Activated naive CD8-positive, alpha-beta T cell treated with anti-CD3 and anti-CD28 coated beads for 36 hours (primary cell): ENCODE measurements around the gene RPP40. TPM values are rescaled to one million over a fixed set of nuclear protein-coding genes. Genes with fewer than 3 reads are reported as not detected.

Source experiments
- DNase-seq: peaks from one replicate; pipeline ENCODE4 v3.0.0; 2021
- H3K27ac Mint-ChIP-seq: one replicate; pipeline ENCODE4 v1.8.0; 2022; ENCODE audit warnings: mild to moderate bottlenecking, moderate library complexity, mixed read lengths
- H3K27me3 Mint-ChIP-seq: one replicate; pipeline ENCODE4 v1.8.0; 2022; ENCODE audit warnings: mild to moderate bottlenecking, mixed read lengths
- H3K36me3 Mint-ChIP-seq: one replicate; pipeline ENCODE4 v1.8.0; 2021; ENCODE audit warnings: mild to moderate bottlenecking, mixed read lengths
- H3K4me1 Mint-ChIP-seq: one replicate; pipeline ENCODE4 v1.8.0; 2021; ENCODE audit warnings: mixed read lengths
- H3K4me3 Mint-ChIP-seq: one replicate; pipeline ENCODE4 v1.8.0; 2022; ENCODE audit warnings: mild to moderate bottlenecking, moderate library complexity, mixed read lengths
- H3K9me3 Mint-ChIP-seq: one replicate; pipeline ENCODE4 v1.8.0; 2022; ENCODE audit warnings: mixed read lengths
- total RNA-seq, 2 experiments: library from RNA; stranded (reverse); gene quantifications; one replicate each; pipeline ENCODE4 v1.2.3, GENCODE V29; 2021

The RPP40 gene
- total RNA-seq, 2 experiments from 2014 or later, result 18.9 to 20.6 TPM

DNA sequence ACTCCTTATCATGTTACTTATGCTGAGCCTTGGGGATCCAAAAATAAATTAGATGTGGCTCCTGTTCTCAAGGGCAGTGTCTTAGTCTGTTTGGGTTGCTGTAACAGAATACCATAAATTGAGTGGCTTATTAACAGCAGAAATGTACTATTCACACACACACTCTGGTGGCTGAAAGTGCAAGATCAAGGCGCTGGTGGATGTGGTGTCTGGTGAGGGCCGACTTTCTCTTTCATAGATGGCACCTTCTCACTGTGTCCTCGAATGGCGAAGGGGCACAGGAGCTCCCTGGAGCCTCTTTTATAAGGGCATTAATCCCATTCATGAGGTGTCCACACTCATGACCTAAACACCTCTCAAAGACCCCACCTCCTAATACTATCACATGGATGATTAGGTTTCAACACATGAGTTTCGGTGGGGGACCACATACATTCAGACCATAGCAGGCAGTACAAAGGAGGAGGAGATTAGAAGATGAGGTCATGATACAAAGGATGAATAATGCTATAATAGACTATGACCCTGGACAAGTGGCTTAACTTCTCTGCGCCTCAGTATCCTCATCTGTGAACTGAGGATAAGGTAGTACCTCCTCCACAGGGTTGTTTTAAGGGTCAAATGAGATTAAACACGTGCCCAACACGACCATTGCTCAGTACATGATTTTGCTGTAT is 34.1 kb downstream of the RPP40 start:
- Mint-ChIP-seq H3K27me3 (no peaks in the 10 kb centered on the region), H3K27ac (no peak overlapping the region), H3K4me1 (no peaks in the 10 kb centered on the region), H3K4me3 (no peak overlapping the region), H3K36me3 (no peaks in the 10 kb centered on the region), H3K9me3 (no peaks in the 10 kb centered on the region)
- no peak for DNase-seq

DNA sequence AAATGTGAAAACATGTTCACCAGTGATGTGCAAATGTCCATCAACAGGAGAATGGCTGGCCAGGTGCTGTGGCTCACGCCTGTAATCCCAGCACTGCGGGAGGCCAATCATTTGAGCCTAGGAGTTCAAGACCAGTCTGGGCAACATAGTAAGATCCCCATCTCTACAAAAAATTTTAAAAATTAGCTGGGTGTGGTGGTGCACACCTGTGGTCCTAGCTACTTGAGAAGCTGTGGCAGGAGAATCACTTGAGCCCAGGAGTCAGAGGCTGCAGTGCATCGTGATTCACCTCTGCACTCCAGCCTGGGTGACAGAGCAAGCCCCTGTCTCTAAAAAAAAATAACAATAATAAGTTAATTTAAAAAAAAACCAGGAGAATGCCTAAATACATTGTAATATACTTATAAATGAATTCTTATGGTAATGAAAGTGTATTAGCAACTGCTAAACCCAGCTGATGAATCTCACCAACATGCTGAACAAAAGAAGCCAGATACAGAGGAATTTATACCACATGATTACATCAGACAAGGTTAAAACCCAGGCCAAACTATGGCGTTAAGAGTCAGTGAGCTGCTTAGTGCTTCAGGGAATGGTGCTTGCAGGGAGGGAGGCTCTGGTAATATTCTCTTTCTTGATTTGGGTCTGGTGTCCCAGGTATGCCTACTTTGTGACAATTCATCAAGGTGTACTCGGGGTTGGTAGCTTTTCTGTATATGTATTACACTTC is 36.4 kb downstream of the RPP40 start:
- Mint-ChIP-seq H3K27ac (no peak overlapping the region), H3K27me3 (no peaks in the 10 kb centered on the region), H3K9me3 (no peaks in the 10 kb centered on the region), H3K36me3 (no peaks in the 10 kb centered on the region), H3K4me3 (no peak overlapping the region), H3K4me1 (no peaks in the 10 kb centered on the region)
- DNase-seq, result no peak

DNA sequence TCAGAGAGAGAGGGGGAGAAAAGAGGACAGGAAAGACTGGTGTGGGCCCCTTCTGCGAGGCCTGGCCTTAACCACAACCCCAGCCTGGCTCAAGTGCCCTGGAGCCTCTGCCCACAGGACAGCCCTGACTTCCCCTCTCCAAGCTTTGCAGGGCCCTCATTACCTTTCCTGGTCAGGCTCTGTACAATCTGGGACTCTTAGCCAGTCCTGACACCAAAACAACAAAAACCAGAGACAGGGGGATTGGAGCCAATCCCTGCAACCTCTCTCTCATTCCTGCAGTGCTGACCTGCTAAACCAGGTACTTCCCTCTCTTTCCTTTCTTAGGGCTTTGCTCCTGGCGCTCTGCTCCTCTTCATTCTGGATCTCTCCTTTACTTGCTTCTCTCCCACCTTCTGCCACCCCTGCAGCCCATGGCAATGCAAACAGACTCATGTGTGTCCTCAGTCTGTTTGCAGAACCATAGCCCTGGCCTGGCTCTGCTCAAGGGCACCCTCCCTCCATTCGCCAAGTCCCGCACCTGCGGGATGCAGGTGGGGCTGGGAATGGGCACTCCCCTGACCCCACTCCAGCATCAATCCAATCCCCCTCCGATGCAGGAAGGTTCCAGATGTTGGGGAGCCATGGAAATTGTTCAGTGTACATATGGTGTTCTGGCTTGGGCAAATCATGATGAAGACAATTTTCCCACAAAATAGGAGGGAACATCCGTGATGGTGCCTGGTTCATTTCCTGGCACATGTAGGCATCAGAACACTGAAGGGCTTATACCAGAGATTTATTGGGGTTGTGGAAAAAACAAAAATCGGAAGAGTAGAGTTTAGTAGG is 38.1 kb downstream of the RPP40 start:
- H3K27me3 Mint-ChIP-seq, result no peaks in the 10 kb centered on the region
- no peaks in the 10 kb centered on the region for H3K36me3 Mint-ChIP-seq
- no peak overlapping the region for H3K27ac Mint-ChIP-seq
- no peaks in the 10 kb centered on the region for H3K9me3 Mint-ChIP-seq
- no peaks in the 10 kb centered on the region for H3K4me1 Mint-ChIP-seq
- no peak for DNase-seq
- H3K4me3 Mint-ChIP-seq, result no peak overlapping the region

DNA sequence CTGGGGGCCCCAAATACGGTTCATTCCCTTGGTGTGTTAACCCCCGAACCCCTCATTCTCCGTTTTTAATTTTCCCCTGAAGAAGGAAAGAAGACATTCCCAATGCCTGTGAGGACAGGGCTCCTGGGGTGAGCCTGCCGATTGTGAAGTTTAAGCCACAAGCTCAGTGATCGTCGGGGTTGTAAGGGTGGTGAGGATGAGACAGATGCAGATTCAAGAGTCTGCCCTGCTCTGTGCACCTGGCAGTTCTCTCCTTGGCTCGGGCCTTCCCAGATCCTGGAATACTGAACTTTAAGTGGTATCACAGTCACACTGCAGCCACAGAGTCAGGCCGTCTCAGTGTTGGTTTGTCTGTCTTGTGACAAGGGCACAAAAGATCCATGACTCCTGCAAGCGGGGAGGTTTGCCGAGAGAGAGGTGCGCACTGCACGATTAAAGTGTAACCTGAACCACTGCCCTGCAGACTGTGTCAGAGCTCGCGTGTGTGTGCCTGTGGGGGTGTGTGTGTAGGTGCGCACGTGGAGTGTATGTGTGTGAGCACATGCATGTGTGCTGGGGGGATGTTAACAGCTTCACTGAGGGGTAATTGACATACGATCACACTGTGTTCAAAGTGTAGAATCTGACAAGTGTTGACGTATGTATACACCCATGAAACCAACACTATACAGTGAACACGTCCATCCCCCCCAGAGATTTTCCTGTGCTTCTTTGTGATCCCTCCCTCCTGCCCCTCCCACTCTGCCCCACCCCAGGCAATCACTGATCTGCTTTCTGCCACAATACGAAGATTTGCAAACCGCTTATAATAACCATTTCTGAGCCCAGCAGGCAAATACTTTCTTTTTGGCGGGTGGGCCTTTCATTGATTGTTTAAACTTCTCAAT is 38.9 kb downstream of the RPP40 start:
- no peaks in the 10 kb centered on the region for H3K4me1 Mint-ChIP-seq
- peaks cover 4% of the 10 kb centered on the region for H3K9me3 Mint-ChIP-seq
- H3K27ac Mint-ChIP-seq, result no peak overlapping the region
- DNase-seq, result no peak
- H3K27me3 Mint-ChIP-seq, result no peaks in the 10 kb centered on the region
- H3K36me3 Mint-ChIP-seq, result no peaks in the 10 kb centered on the region
- H3K4me3 Mint-ChIP-seq, result no peak overlapping the region

DNA sequence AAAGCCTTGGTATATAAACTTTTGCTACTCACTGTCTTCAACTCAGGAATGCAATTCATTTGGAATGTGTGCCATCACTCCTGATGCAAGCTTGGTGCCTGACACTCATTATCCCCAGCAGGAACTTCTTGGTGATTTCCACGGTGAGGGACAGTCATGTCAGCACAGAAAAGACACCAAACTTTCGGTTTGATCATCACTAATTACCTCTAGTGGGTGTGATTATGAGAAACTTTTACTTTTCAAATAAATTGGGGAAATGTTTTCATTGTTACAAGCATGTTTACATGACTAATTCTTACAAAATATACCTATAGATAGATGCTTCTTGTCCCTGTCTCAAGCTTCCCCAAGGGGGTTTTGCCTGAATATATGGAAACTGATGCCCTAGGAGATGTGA is 40.9 kb downstream of the RPP40 start:
- Mint-ChIP-seq H3K27me3 (no peaks in the 10 kb centered on the region), H3K4me1 (no peaks in the 10 kb centered on the region), H3K9me3 (peaks cover 4% of the 10 kb centered on the region), H3K36me3 (no peaks in the 10 kb centered on the region), H3K4me3 (no peak overlapping the region), H3K27ac (no peak overlapping the region)
- DNase-seq, result no peak

DNA sequence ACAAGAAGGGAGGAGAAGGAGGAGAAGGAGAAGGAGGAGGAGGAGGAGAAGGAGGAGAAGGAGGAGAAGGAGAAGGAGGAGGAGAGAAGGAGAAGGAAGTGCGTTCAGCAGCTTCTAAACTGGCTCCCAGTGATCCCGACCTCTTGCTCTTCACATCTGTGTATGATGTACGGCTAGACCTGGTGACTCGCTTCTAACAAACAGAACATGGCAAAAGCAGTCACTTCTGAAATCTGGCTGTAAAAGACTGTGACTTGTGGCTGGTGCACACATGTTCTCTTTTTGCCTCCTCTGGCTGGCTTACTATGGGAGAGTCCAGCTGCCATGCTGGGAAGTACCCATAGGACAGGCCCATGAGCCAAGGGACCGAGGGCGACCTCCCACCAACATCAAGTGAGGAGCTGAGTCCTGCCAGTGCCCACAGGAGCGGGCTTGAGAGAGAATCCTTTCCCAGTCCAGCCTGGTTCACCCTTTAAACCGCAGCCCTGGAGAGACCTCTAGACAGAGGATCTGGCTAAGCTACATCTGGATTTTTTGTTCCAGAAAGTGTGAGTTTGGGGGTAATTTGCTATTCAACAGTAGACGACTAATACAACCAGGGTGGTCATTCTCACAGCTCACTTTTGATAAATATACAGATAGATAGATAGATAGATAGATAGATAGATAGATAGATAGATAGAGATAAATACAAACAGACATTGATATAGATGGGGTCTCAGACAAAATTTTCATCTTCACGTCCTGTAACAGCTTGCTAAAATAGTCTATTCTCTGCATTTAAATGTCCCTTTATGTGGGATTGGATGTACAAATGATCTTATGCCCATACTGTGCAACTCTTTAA is 42.3 kb downstream of the RPP40 start:
- Mint-ChIP-seq H3K9me3 (peaks cover 4% of the 10 kb centered on the region), H3K36me3 (no peaks in the 10 kb centered on the region), H3K4me1 (no peaks in the 10 kb centered on the region), H3K27me3 (no peaks in the 10 kb centered on the region), H3K4me3 (no peak overlapping the region), H3K27ac (no peak overlapping the region)
- DNase-seq, result no peak

DNA sequence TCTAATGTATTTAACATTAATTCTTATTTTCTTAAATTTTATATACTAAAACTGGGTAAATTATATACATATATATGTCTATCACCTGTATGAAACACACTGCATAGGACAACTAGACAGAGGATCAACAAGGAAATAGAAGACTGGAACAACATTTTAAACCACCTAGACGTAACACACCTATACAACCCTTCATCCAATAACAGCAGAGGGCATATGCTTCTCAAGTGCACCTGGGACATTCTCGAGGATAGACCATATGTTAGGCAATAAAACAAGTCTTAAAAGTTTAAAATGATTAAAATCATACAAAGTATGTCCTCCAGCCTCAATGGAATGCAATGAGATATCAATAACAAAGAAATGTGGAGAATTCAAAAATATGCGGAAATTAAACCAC is 45.2 kb downstream of the RPP40 start:
- Mint-ChIP-seq H3K36me3 (no peaks in the 10 kb centered on the region), H3K4me3 (no peak overlapping the region), H3K4me1 (no peaks in the 10 kb centered on the region), H3K27ac (no peak overlapping the region), H3K9me3 (peaks cover 4% of the 10 kb centered on the region), H3K27me3 (no peaks in the 10 kb centered on the region)
- DNase-seq, result no peak

DNA sequence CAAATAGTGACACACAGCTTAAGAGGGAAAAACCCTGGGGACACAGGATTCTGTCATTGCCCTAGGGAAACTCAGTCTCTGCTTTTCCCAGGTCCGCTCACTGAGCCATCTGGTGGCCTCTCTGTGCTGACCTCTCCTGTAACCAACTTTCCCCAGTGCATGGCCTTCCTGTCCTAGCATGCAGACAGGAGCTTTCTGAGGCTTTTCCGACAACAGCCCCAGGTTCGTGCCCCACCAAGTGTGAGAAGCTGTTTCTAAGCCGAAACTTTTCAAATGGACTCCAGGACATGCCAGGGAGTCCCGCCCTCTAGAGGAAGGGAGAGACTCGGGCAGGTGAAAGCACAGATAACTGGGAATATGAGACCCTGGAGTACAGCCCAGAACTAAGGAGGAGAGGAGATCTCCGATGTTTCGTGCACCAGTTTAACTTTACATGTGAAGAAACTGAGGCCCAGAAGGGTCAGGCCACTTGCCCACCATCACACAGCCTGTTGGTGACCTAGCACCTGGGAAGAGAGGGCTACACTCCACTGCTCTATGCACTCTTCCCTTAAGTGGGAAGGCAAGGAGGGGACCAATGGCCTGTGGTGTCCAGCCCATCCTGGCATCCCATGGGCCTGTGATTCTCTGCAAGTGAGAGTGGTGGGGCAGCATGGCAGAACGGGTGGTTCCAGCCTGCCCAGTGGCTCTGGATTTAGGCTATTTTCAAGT is 46.2 kb downstream of the RPP40 start:
- H3K27ac Mint-ChIP-seq, result no peak overlapping the region
- DNase-seq, result no peak
- no peaks in the 10 kb centered on the region for H3K36me3 Mint-ChIP-seq
- H3K4me1 Mint-ChIP-seq, result no peaks in the 10 kb centered on the region
- H3K27me3 Mint-ChIP-seq, result no peaks in the 10 kb centered on the region
- H3K4me3 Mint-ChIP-seq, result no peak overlapping the region
- peaks cover 4% of the 10 kb centered on the region for H3K9me3 Mint-ChIP-seq

DNA sequence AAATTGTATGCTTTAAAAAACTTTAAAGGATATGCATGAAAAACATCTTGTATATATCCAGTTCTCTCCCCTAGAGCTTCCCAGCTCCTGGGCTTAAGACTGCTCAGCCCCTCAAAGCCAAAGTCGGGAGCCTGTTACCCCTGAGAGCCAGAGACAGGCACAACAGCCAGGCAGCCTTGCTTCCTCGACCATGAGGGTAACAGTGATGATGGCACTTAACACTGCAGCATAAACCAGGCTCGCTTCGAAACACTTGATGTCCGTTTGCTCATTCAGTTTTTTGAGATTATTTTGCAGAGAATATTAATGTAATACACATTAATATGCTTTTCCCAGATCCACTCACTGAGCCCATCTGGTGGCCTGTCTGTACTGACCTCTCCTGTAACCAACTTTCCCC is 47.2 kb downstream of the RPP40 start:
- H3K27ac Mint-ChIP-seq, result no peak overlapping the region
- no peak for DNase-seq

DNA sequence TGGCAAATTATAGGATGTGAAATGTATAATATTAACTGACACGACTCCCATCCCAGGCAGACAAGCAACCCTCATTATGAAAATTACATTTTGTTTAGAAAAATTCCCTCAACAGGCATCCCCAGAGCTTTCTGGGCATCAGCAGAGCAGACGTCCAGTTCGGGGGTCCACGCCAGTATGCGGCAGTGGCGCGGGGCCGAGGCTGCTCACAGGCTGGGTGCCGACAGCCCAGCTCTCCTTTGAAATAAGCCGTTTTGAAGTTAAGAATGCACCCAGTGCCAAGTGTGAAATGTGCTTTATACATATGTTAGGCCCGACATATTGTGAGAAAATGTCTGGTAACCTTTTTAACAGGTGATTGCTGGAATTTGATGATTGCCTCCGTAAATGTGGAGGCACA is 50.4 kb downstream of the RPP40 start:
- no peak for DNase-seq
- Mint-ChIP-seq H3K27ac (no peak overlapping the region), H3K36me3 (peaks cover 8% of the 10 kb centered on the region), H3K4me1 (no peaks in the 10 kb centered on the region), H3K9me3 (no peaks in the 10 kb centered on the region), H3K27me3 (no peaks in the 10 kb centered on the region), H3K4me3 (no peak overlapping the region)

More for the DNA sequence above, 47.2 kb downstream of the RPP40 start:
- Mint-ChIP-seq H3K27me3 (no peaks in the 10 kb centered on the region), H3K4me3 (no peak overlapping the region), H3K4me1 (no peaks in the 10 kb centered on the region), H3K36me3 (peaks cover 4% of the 10 kb centered on the region), H3K9me3 (peaks cover 4% of the 10 kb centered on the region)

DNA sequence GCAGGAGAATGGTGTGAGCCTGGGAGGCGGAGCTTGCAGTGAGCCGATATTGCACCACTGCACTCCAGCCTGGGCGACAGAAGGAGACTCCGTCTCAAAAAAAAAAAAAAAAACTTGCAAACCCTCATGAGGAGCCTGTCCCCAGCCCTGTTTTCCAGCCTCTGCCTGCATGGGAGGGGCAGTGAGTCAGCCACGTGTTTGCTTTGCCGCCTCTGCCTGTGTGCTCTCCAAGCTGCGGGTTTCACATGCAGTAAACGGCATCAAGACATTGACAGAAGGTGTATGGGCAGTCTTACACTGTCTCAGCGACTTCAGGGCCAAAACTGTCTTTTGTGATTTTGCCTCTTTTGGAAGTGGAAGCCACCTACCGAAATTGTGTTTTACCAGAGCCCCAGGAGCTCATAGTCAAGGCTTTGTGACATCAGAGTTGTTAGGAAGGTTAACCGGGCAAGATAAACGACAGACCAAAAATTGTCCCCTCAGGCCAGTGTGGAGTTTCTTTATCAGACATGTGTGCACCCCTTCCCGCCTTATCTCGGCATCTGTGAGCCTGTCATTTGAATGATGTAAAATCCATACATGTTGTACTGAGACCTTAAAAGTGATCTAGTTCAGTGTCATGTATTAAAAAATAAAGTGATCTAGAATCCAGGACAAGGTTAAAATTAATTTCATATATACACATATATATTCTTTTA is 52.9 kb downstream of the RPP40 start:
- DNase-seq, result no peak
- H3K4me1 Mint-ChIP-seq, result no peaks in the 10 kb centered on the region
- H3K4me3 Mint-ChIP-seq, result no peak overlapping the region
- no peaks in the 10 kb centered on the region for H3K27me3 Mint-ChIP-seq
- H3K9me3 Mint-ChIP-seq, result no peaks in the 10 kb centered on the region
- H3K36me3 Mint-ChIP-seq, result peaks cover 8% of the 10 kb centered on the region
- H3K27ac Mint-ChIP-seq, result no peak overlapping the region

DNA sequence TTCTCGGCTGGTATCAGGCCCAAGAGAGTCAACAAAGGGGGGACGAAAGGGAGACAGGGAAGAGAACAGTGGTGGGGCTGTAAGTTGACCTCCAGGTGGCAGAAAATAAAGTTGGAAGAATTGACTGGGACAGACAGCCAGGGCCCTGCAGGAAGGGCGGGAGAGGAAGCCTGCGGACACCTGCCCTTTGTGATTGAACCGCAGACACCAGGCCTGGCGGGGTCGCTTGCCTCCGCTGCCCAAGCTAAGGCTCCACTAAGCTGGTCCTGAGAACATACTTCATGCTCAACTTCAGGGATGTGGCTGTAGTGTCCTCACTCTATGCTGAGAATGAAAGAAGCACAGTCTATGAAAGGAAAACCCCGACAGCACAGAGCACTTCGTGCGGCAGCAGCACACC is 53.8 kb downstream of the RPP40 start:
- H3K9me3 Mint-ChIP-seq, result no peaks in the 10 kb centered on the region
- no peak overlapping the region for H3K27ac Mint-ChIP-seq
- no peaks in the 10 kb centered on the region for H3K4me1 Mint-ChIP-seq
- no peaks in the 10 kb centered on the region for H3K27me3 Mint-ChIP-seq
- H3K36me3 Mint-ChIP-seq, result peaks cover 8% of the 10 kb centered on the region
- no peak overlapping the region for H3K4me3 Mint-ChIP-seq
- no peak for DNase-seq

DNA sequence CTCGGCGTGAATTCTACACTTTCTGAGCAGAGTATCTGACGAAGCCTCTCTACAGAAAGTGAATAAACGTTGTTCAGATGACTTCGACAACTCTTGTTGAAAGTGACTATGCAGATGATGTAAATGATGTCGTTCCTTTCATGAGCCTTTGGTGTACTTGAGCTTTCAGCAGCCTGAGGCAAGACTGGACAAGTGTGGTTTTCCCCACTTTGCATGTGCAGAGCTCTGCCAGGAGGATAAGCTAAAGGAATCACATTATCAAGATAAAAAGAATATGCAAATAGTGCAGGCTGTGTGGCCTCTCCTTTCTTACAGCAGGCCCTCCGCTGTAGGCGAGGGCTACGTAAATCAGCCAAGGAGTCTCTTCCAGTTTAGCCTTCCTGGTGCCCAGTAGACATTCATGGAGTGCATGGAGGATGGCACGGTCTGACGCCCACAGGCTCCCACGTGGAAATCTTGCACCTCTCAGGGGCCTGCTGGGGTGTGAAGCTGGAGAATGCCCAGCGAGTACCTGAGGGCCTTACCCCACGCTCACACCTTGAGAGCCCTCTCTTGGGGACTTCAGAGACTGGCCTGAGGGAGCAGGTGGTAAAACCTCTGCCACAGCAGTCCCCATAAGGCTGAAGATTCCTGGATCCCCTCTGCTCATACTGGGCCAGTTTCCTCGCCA is 54.9 kb downstream of the RPP40 start:
- Mint-ChIP-seq H3K4me3 (no peak overlapping the region), H3K27me3 (no peaks in the 10 kb centered on the region), H3K9me3 (no peaks in the 10 kb centered on the region), H3K4me1 (no peaks in the 10 kb centered on the region), H3K27ac (no peak overlapping the region), H3K36me3 (peaks cover 8% of the 10 kb centered on the region)
- no peak for DNase-seq
